ENCODE measurements around the gene OTULINL.
"Not testable (repeated sequence)": the region's sequence is repeated elsewhere in the genome, so short reads cannot be mapped to it uniquely, and the experiment has no call there.

The OTULINL gene

GRCh38 chr5:14552017-14552416, 29.6 kb upstream of the OTULINL start:
- TF ChIP-seq YY1 (IDR thresholded peaks at IDR 0.05; ENCODE audit: insufficient read depth, insufficient read length) (no peak), SUZ12 (IDR thresholded peaks at IDR 0.05; ENCODE audit: extremely low read depth, insufficient read depth, insufficient read length) (no peak), ZNF274 (IDR thresholded peaks at IDR 0.05; ENCODE audit: low read depth, low read length) (no peak)
- Histone ChIP-seq H3K9me3 (ENCODE audit: insufficient read depth, low read length) (no peaks in the 10 kb centered on the region), H3K36me3 (ENCODE audit: insufficient read depth, insufficient read length, low read length) (no peaks in the 10 kb centered on the region), H3K27me3 (ENCODE audit: insufficient read depth, insufficient read length) (no peaks in the 10 kb centered on the region), H3K4me1 (ENCODE audit: insufficient read depth, insufficient read length) (no peaks in the 10 kb centered on the region), H3K4me3 (ENCODE audit: insufficient read length, low read depth) (no peak overlapping the region), H3K9ac (ENCODE audit: insufficient read length, low read depth) (no peak overlapping the region)
- DNase-seq (ENCODE audit: low read depth, low spot score): no peak

GRCh38 chr5:14554288-14554687, 27.3 kb upstream of the OTULINL start:
- DNase-seq (ENCODE audit: low read depth, low spot score); H3K9me3 ChIP-seq (ENCODE audit: insufficient read depth, low read length); H3K4me3 ChIP-seq (ENCODE audit: insufficient read length, low read depth); H3K27me3 ChIP-seq (ENCODE audit: insufficient read depth, insufficient read length); H3K4me1 ChIP-seq (ENCODE audit: insufficient read depth, insufficient read length); H3K9ac ChIP-seq (ENCODE audit: insufficient read length, low read depth); H3K36me3 ChIP-seq (ENCODE audit: insufficient read depth, insufficient read length, low read length): not testable (repeated sequence)

- peaks cover 2% of the 10 kb centered on the region for H3K4me1 ChIP-seq (ENCODE audit: insufficient read depth, insufficient read length)
- H3K27me3 ChIP-seq (ENCODE audit: insufficient read depth, insufficient read length): no peaks in the 10 kb centered on the region
- TF ChIP-seq YY1 (IDR thresholded peaks at IDR 0.05; ENCODE audit: insufficient read depth, insufficient read length): no peak
- TF ChIP-seq ZNF274 (IDR thresholded peaks at IDR 0.05; ENCODE audit: low read depth, low read length): no peak
- no peak for TF ChIP-seq SUZ12 (IDR thresholded peaks at IDR 0.05; ENCODE audit: extremely low read depth, insufficient read depth, insufficient read length)
- no peaks in the 10 kb centered on the region for H3K9me3 ChIP-seq (ENCODE audit: insufficient read depth, low read length)
- DNase-seq (ENCODE audit: low read depth, low spot score): no peak
- no peak overlapping the region for H3K4me3 ChIP-seq (ENCODE audit: insufficient read length, low read depth)
- H3K9ac ChIP-seq (ENCODE audit: insufficient read length, low read depth): no peak overlapping the region
- H3K36me3 ChIP-seq (ENCODE audit: insufficient read depth, insufficient read length, low read length): no peaks in the 10 kb centered on the region
Measured at GRCh38 chr5:14556015-14556414, 25.6 kb upstream of the OTULINL start.

- no peak for DNase-seq (ENCODE audit: low read depth, low spot score)
- no peaks in the 10 kb centered on the region for H3K9me3 ChIP-seq (ENCODE audit: insufficient read depth, low read length)
- no peak overlapping the region for H3K4me3 ChIP-seq (ENCODE audit: insufficient read length, low read depth)
- TF ChIP-seq ZNF274 (IDR thresholded peaks at IDR 0.05; ENCODE audit: low read depth, low read length) (no peak), SUZ12 (IDR thresholded peaks at IDR 0.05; ENCODE audit: extremely low read depth, insufficient read depth, insufficient read length) (no peak), YY1 (IDR thresholded peaks at IDR 0.05; ENCODE audit: insufficient read depth, insufficient read length) (no peak)
- no peaks in the 10 kb centered on the region for H3K27me3 ChIP-seq (ENCODE audit: insufficient read depth, insufficient read length)
- peaks cover 2% of the 10 kb centered on the region for H3K4me1 ChIP-seq (ENCODE audit: insufficient read depth, insufficient read length)
- no peak overlapping the region for H3K9ac ChIP-seq (ENCODE audit: insufficient read length, low read depth)
- H3K36me3 ChIP-seq (ENCODE audit: insufficient read depth, insufficient read length, low read length): no peaks in the 10 kb centered on the region
Measured at GRCh38 chr5:14557203-14557770, 24.3 kb upstream of the OTULINL start.

- TF ChIP-seq ZNF274 (IDR thresholded peaks at IDR 0.05; ENCODE audit: low read depth, low read length) (no peak), YY1 (IDR thresholded peaks at IDR 0.05; ENCODE audit: insufficient read depth, insufficient read length) (no peak), SUZ12 (IDR thresholded peaks at IDR 0.05; ENCODE audit: extremely low read depth, insufficient read depth, insufficient read length) (no peak)
- H3K9ac ChIP-seq (ENCODE audit: insufficient read length, low read depth): no peak overlapping the region
- H3K9me3 ChIP-seq (ENCODE audit: insufficient read depth, low read length): no peaks in the 10 kb centered on the region
- H3K4me3 ChIP-seq (ENCODE audit: insufficient read length, low read depth): no peak overlapping the region
- no peaks in the 10 kb centered on the region for H3K36me3 ChIP-seq (ENCODE audit: insufficient read depth, insufficient read length, low read length)
- H3K27me3 ChIP-seq (ENCODE audit: insufficient read depth, insufficient read length): no peaks in the 10 kb centered on the region
- DNase-seq (ENCODE audit: low read depth, low spot score): no peak
- H3K4me1 ChIP-seq (ENCODE audit: insufficient read depth, insufficient read length): peaks cover 2% of the 10 kb centered on the region
Measured at GRCh38 chr5:14557791-14558415, 23.7 kb upstream of the OTULINL start.

DNA sequence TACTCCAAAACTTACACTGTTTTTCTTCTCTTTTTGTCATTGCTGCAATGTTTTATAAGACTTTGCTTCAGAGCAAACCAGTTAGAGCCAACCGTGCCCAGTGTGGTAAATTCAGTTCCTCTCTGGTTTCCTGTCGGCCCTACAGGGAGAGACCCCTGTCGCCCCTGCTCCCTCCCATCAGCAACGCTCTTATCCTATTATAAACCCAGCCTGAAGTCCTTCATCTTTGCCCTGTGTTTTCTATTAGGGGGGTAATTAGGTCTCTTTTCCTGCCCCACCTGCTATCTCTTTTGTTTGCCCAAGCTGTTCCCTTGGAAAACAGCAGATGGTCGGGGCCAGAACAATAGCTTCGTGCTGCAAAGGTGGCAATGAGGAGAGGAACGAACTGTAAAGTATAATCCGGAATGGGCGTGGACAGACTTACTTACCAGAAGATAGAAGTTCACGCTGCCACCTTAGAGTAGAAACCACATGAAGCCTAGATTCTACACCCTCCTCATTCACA, 21.4 kb upstream of the OTULINL start:
- H3K9me3 ChIP-seq (ENCODE audit: insufficient read depth, low read length): no peaks in the 10 kb centered on the region
- no peak for DNase-seq (ENCODE audit: low read depth, low spot score)
- no peaks in the 10 kb centered on the region for H3K27me3 ChIP-seq (ENCODE audit: insufficient read depth, insufficient read length)
- peaks cover 2% of the 10 kb centered on the region for H3K4me1 ChIP-seq (ENCODE audit: insufficient read depth, insufficient read length)
- TF ChIP-seq YY1 (IDR thresholded peaks at IDR 0.05; ENCODE audit: insufficient read depth, insufficient read length) (no peak), ZNF274 (IDR thresholded peaks at IDR 0.05; ENCODE audit: low read depth, low read length) (no peak), SUZ12 (IDR thresholded peaks at IDR 0.05; ENCODE audit: extremely low read depth, insufficient read depth, insufficient read length) (no peak)
- no peak overlapping the region for H3K9ac ChIP-seq (ENCODE audit: insufficient read length, low read depth)
- H3K4me3 ChIP-seq (ENCODE audit: insufficient read length, low read depth): no peak overlapping the region
- no peaks in the 10 kb centered on the region for H3K36me3 ChIP-seq (ENCODE audit: insufficient read depth, insufficient read length, low read length)

- TF ChIP-seq ZNF274 (IDR thresholded peaks at IDR 0.05; ENCODE audit: low read depth, low read length) (no peak), SUZ12 (IDR thresholded peaks at IDR 0.05; ENCODE audit: extremely low read depth, insufficient read depth, insufficient read length) (no peak), YY1 (IDR thresholded peaks at IDR 0.05; ENCODE audit: insufficient read depth, insufficient read length) (no peak)
- Histone ChIP-seq H3K4me1 (ENCODE audit: insufficient read depth, insufficient read length) (peaks cover 2% of the 10 kb centered on the region), H3K9me3 (ENCODE audit: insufficient read depth, low read length) (no peaks in the 10 kb centered on the region), H3K4me3 (ENCODE audit: insufficient read length, low read depth) (no peak overlapping the region), H3K9ac (ENCODE audit: insufficient read length, low read depth) (no peak overlapping the region), H3K36me3 (ENCODE audit: insufficient read depth, insufficient read length, low read length) (no peaks in the 10 kb centered on the region), H3K27me3 (ENCODE audit: insufficient read depth, insufficient read length) (no peaks in the 10 kb centered on the region)
- no peak for DNase-seq (ENCODE audit: low read depth, low spot score)
Measured at GRCh38 chr5:14561741-14562140, 19.9 kb upstream of the OTULINL start.
